HCT116 (cell line): ENCODE data around the gene DNM2. TPM values are rescaled to one million over a fixed set of nuclear protein-coding genes. Genes with fewer than 3 reads are reported as not detected.

Experiments used
- ATAC-seq: fragments of 200-7000 bp; cut with Tn5 transposase; 2 replicates; pipeline ENCODE4 v1.9.1; 2020; ENCODE audit warnings: mild to moderate bottlenecking, moderate library complexity
- BruUV-seq: library from RNA; stranded (reverse); fragments of 400-500 nt; replicated peaks from 2 replicates; lab custom pipeline; 2021; lab: Mats Ljungman, UMichigan
- CTCF ChIA-PET: fragments of 300-600 bp; sonication (Branson Sonifier 250); formaldehyde crosslinking; loops from one replicate; lab custom pipeline; 2021; ENCODE audit warnings: antibody characterized with exemption; lab: Charles Lee
- POLR2A ChIA-PET: fragments of 300-600, 350-600 bp; sonication (Branson Sonifier 250); formaldehyde crosslinking; loops from one replicate; lab custom pipeline; 2021; ENCODE audit warnings: antibody characterized with exemption; lab: Charles Lee
- RAD21 ChIA-PET, 2 experiments: fragments of 300-600 bp; sonication (Branson Sonifier 250); formaldehyde crosslinking; loops; one replicate each; lab custom pipeline; 2023; ENCODE audit warnings: low total read pairs in 2 of 2; ENCODE audit not compliant: uncharacterized antibody in 2 of 2, unreplicated experiment in 2 of 2, low non-redundant PET in 1 of 2; lab: Charles Lee
- DNase-seq: peaks from one replicate; pipeline ENCODE4 v3.0.0-alpha.2; 2010; ENCODE audit warnings: low read depth, low spot score
- H2AFZ ChIP-seq: fragments of 200-600 bp; shearing (Covaris generic), sonication (generic); 2 replicates; pipeline ENCODE4 v1.6.1; 2017; ENCODE audit warnings: low read depth, mixed run types, mixed read lengths, antibody characterized with exemption, low read length; ENCODE audit not compliant: poor library complexity, severe bottlenecking
- H3K27ac ChIP-seq: 2 replicates; pipeline ENCODE4 v1.5.1; 2012; ENCODE audit warnings: low read depth, low read length
- H3K27me3 ChIP-seq: fragments of 200-600 bp; sonication (generic); 2 replicates; pipeline ENCODE4 v1.6.1; 2016; ENCODE audit warnings: mixed run types, low read length, mixed read lengths; ENCODE audit not compliant: insufficient read depth
- H3K36me3 ChIP-seq, 2 experiments: fragments of 200-500 bp in 1 of 2; fragments of 200-600 bp in 1 of 2; sonication (Bioruptor generic) in 1 of 2; sonication (generic) in 1 of 2; 2 replicates each; pipeline versions ENCODE4 v1.5.1 to v1.6.1; 2014 to 2016; ENCODE audit warnings: low read length in 2 of 2, inconsistent platforms in 1 of 2, mixed read lengths in 1 of 2, mixed run types in 1 of 2; ENCODE audit not compliant: insufficient read depth in 2 of 2, control insufficient read depth in 1 of 2
- H3K4me1 ChIP-seq, 2 experiments: fragments of 200-600 bp in 1 of 2; sonication (generic) in 1 of 2; 2 replicates each; pipeline versions ENCODE4 v1.5.1 to v1.6.1; 2012 to 2017; ENCODE audit warnings: low read length in 2 of 2, inconsistent platforms in 1 of 2, mild to moderate bottlenecking in 1 of 2, mixed read lengths in 1 of 2, mixed run types in 1 of 2, moderate library complexity in 1 of 2; ENCODE audit not compliant: insufficient read depth in 2 of 2, control insufficient read depth in 1 of 2
- H3K4me2 ChIP-seq: fragments of 200-600 bp; sonication (generic); 2 replicates; pipeline ENCODE4 v1.6.1; 2017; ENCODE audit warnings: mixed run types, low read length, mixed read lengths
- H3K4me3 ChIP-seq, 2 experiments: fragments of 200-600 bp in 1 of 2; sonication (generic) in 1 of 2; replicated peaks in 1 of 2; 2 replicates each; pipeline ENCODE4 v1.5.1; 2011 to 2016; ENCODE audit warnings: low read length in 2 of 2, control low read depth in 1 of 2, low read depth in 1 of 2, mild to moderate bottlenecking in 1 of 2, mixed read lengths in 1 of 2, mixed run types in 1 of 2
- H3K79me2 ChIP-seq: fragments of 200-600 bp; sonication (generic); 2 replicates; pipeline ENCODE4 v1.6.1; 2017; ENCODE audit warnings: mild to moderate bottlenecking, mixed run types, low read length, moderate library complexity, mixed read lengths; ENCODE audit not compliant: insufficient read depth
- H3K9ac ChIP-seq: fragments of 200-600 bp; sonication (generic); 2 replicates; pipeline ENCODE4 v1.6.1; 2016; ENCODE audit warnings: low read length, mixed read lengths
- H3K9me2 ChIP-seq: fragments of 200-600 bp; sonication (generic), shearing (Covaris generic); 2 replicates; pipeline ENCODE4 v1.6.1; 2017; ENCODE audit warnings: mixed run types, mild to moderate bottlenecking, moderate library complexity; ENCODE audit not compliant: insufficient read depth
- H3K9me3 ChIP-seq, 2 experiments: fragments of 200-500 bp in 1 of 2; fragments of 200-600 bp in 1 of 2; sonication (Bioruptor generic) in 1 of 2; sonication (generic) in 1 of 2; 2 replicates each; pipeline ENCODE4 v1.6.1; 2014 to 2017; ENCODE audit warnings: low read length in 2 of 2, mixed read lengths in 2 of 2, inconsistent platforms in 1 of 2, low read depth in 1 of 2, mild to moderate bottlenecking in 1 of 2, mixed run types in 1 of 2, moderate library complexity in 1 of 2; ENCODE audit not compliant: control insufficient read depth in 1 of 2, insufficient read depth in 1 of 2
- H4K20me1 ChIP-seq: fragments of 200-600 bp; sonication (generic), shearing (Covaris generic); 2 replicates; pipeline ENCODE4 v1.6.1; 2017; ENCODE audit warnings: mixed run types, mild to moderate bottlenecking, moderate library complexity; ENCODE audit not compliant: insufficient read depth
- ATF3 ChIP-seq: IDR thresholded peaks from 2 replicates; pipeline ENCODE4 v1.6.1; 2012
- CEBPB ChIP-seq: IDR thresholded peaks from 2 replicates; pipeline ENCODE4 v1.6.1; 2012; ENCODE audit warnings: low read depth
- EGR1 ChIP-seq: IDR thresholded peaks from 2 replicates; pipeline ENCODE4 v1.6.1; 2012; ENCODE audit warnings: low read depth
- ELF1 ChIP-seq: IDR thresholded peaks from 2 replicates; pipeline ENCODE4 v1.6.1; 2012; ENCODE audit warnings: low read depth, borderline replicate concordance
- EZH2 ChIP-seq: fragments of 200-600 bp; sonication (generic); IDR thresholded peaks from 2 replicates; pipeline ENCODE4 v1.6.1; 2017; ENCODE audit warnings: antibody characterized with exemption, mixed run types
- EZH2phosphoT487 ChIP-seq: fragments of 200-600 bp; IDR thresholded peaks from 2 replicates; pipeline ENCODE4 v1.6.1; 2018; ENCODE audit warnings: antibody characterized with exemption, borderline replicate concordance
- FOSL1 ChIP-seq: IDR thresholded peaks from 2 replicates; pipeline ENCODE4 v1.6.1; 2012; ENCODE audit warnings: low read depth
- MAX ChIP-seq: IDR thresholded peaks from 2 replicates; pipeline ENCODE4 v1.6.1; 2012
- POLR2AphosphoS5 ChIP-seq: IDR thresholded peaks from 2 replicates; pipeline ENCODE4 v1.6.1; 2011; ENCODE audit warnings: mild to moderate bottlenecking, low read depth, low read length, moderate library complexity
- RAD21 ChIP-seq: IDR thresholded peaks from 2 replicates; pipeline ENCODE4 v1.6.1; 2012; ENCODE audit warnings: low read depth, mild to moderate bottlenecking
- SIN3A ChIP-seq: IDR thresholded peaks from 2 replicates; pipeline ENCODE4 v1.6.1; 2012; ENCODE audit warnings: low read depth
- SRF ChIP-seq: IDR thresholded peaks from 2 replicates; pipeline ENCODE4 v1.6.1; 2012; ENCODE audit warnings: low read depth
- TCF7L2 ChIP-seq: IDR thresholded peaks from 2 replicates; pipeline ENCODE4 v1.7.0; 2011; ENCODE audit warnings: borderline replicate concordance, inconsistent platforms; ENCODE audit not compliant: insufficient read depth, insufficient read length; ENCODE audit errors: extremely low read depth
- ZBTB33 ChIP-seq: IDR thresholded peaks from 2 replicates; pipeline ENCODE4 v1.6.1; 2011; ENCODE audit warnings: mild to moderate bottlenecking, low read length, moderate library complexity; ENCODE audit not compliant: insufficient replicate concordance; ENCODE audit errors: extremely low read depth
- intact Hi-C: fragments of 100-400 bp; cut with micrococcal nuclease; formaldehyde crosslinking; loops from 2 replicates; pipeline ENCODE4 v1.10.0; 2022
- total RNA-seq: library from RNA; stranded (reverse); gene quantifications from one replicate; pipeline ENCODE4 v1.2.1, GENCODE V29; 2021; ENCODE audit not compliant: unreplicated experiment

The DNM2 gene
- total RNA-seq, 1 experiment from 2014 or later = 183 TPM

GRCh38 chr19:10811391-10812111 lies 93.7 kb downstream of the DNM2 start:
- ChIA-PET CTCF (no interaction called here), POLR2A (no interaction called here)

More at GRCh38 chr19:10811391-10812111, 93.7 kb downstream of the DNM2 start:
- no peak overlapping the region for H3K4me3 ChIP-seq
- no peak for DNase-seq
- H3K9me3 ChIP-seq = no peaks in the 10 kb centered on the region
- no peaks in the 10 kb centered on the region for H4K20me1 ChIP-seq
- H3K27me3 ChIP-seq = no peaks in the 10 kb centered on the region
- H3K4me2 ChIP-seq = 0 out of 2 replicates have a peak overlapping the region, but pooled peaks have one; percentile 13
- intact Hi-C loops = no loop called here
- ATAC-seq = no peak
- H3K9me2 ChIP-seq = no peaks in the 10 kb centered on the region
- RAD21 ChIA-PET = no interaction called here
- TF ChIP-seq SRF (no peak), ELF1 (no peak), EGR1 (no peak), SIN3A (no peak), POLR2AphosphoS5 (no peak), ZBTB33 (no peak), ATF3 (no peak), RAD21 (no peak), CEBPB (no peak), FOSL1 (no peak), EZH2 (no peak), MAX (no peak), TCF7L2 (no peak), EZH2phosphoT487 (no peak)
- TF ChIP-seq, all 23 proteins: peak for 0
- peaks cover 21 to 42% of the 10 kb centered on the region in 2 experiments for H3K4me1 ChIP-seq
- BruUV-seq = no TSS peak
- H3K27ac ChIP-seq = peak overlapping the region; percentile 50; the same call in 1 of the 2 replicates
- H3K9ac ChIP-seq = 0 out of 2 replicates have a peak overlapping the region, but pooled peaks have one; percentile 14
- H3K79me2 ChIP-seq = no peaks in the 10 kb centered on the region
- no peak overlapping the region for H2AFZ ChIP-seq
- peaks cover 3 to 7% of the 10 kb centered on the region in 2 experiments; a peak in 3 of 4 replicates for H3K36me3 ChIP-seq
